ENCODE results near the gene SEPTIN2. TPM values are rescaled to one million over a fixed set of nuclear protein-coding genes. Genes with fewer than 3 reads are reported as not detected.
A peak's percentile ranks its signal among the peaks of the same experiment; 100 is the strongest.
"Not testable (repeated sequence)": the region's sequence is repeated elsewhere in the genome, so short reads cannot be mapped to it uniquely, and the experiment has no call there.

The SEPTIN2 gene
- total RNA-seq, 3 donors from 2014 or later, result 298 to 321 (median 299) TPM

DNA sequence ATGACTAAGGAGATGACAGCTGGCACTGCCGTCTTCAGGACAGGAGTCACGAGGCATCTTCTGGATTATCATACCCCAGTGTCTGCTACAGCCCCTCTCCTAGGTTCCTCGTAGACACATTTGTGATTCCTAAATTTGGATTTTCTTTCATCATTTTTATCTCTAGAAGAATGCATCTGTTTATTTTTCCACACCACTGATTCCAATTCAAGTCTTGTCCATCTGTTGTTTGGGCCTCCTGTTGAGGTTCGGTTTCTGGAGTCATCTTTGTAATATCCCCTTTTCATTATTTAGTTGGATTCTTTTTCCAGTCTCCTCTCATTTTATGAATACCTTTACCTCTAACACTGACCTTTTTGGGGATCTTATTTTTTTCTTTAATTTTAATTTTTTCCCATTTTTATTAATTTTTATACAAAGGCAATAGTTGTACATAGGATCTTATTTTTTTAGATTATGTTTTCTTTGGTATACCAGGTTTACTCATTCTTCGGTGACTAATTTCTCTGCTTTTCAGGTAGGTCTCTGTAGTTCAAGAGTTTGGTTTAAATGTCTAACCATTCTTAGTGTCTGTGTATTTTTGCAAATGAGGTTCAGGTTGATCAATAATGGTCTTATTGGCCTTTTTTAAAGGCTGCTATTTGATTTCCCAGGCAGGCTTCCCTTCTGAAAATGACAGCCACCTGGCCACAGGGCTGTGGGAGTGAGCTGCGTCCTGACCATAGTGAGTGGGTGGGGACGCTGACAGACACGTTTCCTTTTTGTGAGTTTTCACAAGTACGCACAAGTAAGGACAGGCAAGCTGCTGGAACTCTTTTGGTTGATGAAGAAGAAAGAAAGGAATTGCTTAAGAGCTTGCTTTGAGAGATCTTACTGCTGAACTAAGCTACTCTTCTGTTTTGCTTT, 74.8 kb downstream of the SEPTIN2 start:
- DNase-seq (ENCODE audit: low spot score in 2 of 2), result peak in 1 of 2 donors; percentile 32
- Histone ChIP-seq H3K4me3 (no peak overlapping the region), H3K9me3 (no peaks in the 10 kb centered on the region), H3K36me3 (no peaks in the 10 kb centered on the region), H3K27me3 (no peaks in the 10 kb centered on the region), H3K4me1 (no peaks in the 10 kb centered on the region), H3K27ac (peak overlapping the region in 1 of 2 donors; percentile 41)
- intact Hi-C loops (cut with DNase I; ENCODE audit: low total_unique reads), result no loop called here
- TF ChIP-seq, protein P1, sequence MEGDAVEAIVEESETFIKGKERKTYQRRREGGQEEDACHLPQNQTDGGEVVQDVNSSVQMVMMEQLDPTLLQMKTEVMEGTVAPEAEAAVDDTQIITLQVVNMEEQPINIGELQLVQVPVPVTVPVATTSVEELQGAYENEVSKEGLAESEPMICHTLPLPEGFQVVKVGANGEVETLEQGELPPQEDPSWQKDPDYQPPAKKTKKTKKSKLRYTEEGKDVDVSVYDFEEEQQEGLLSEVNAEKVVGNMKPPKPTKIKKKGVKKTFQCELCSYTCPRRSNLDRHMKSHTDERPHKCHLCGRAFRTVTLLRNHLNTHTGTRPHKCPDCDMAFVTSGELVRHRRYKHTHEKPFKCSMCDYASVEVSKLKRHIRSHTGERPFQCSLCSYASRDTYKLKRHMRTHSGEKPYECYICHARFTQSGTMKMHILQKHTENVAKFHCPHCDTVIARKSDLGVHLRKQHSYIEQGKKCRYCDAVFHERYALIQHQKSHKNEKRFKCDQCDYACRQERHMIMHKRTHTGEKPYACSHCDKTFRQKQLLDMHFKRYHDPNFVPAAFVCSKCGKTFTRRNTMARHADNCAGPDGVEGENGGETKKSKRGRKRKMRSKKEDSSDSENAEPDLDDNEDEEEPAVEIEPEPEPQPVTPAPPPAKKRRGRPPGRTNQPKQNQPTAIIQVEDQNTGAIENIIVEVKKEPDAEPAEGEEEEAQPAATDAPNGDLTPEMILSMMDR (IDR thresholded peaks at IDR 0.05), result no peak
- TF ChIP-seq POLR2AphosphoS5 (IDR thresholded peaks at IDR 0.05), result no peak
- TF ChIP-seq POLR2A (IDR thresholded peaks at IDR 0.05), result no peak

DNA sequence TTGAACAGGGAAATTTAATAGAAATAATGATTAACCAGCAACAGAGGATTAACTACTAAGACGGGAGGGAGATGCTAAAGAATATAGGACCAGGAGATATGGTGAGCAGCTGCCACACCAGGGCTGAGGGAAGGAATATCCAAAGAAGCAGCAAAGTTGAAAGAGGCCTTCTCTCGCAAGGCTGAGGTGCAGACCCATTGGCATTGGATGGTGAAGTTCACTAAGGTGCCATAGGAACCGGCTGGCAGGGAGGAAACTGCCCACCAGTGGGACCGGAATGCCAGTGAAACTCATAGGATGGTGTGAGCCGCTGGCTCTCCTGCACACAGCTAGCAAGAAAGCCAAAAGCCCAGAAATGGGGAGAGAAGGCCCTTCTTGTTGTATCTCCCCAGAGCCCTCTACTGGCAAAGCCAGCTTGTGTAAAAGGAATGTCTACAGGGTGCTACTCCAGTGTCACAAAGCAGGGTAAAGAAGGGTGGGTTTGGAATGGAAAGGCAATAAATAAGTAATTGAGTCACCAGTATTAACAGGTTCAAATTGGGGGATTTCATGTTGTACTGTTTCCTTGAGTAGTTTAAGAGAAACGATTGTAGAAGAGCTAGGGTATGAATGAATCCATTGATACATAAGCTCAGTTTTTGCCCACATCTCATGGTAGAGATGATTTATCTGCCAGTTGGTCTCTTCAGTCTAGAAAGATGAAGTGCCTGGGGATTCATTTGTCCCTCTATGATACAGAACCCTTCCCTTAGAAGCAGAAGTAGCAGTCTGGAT, 76.4 kb downstream of the SEPTIN2 start:
- H3K4me1 ChIP-seq, result no peaks in the 10 kb centered on the region
- DNase-seq (ENCODE audit: low spot score in 2 of 2), result no peak
- TF ChIP-seq, protein P1 (IDR thresholded peaks at IDR 0.05), result no peak
- TF ChIP-seq POLR2A (IDR thresholded peaks at IDR 0.05), result no peak
- no peaks in the 10 kb centered on the region for H3K27me3 ChIP-seq
- H3K27ac ChIP-seq, result no peak overlapping the region
- intact Hi-C loops (cut with DNase I; ENCODE audit: low total_unique reads), result no loop called here
- H3K4me3 ChIP-seq, result no peak overlapping the region
- no peaks in the 10 kb centered on the region for H3K36me3 ChIP-seq
- H3K9me3 ChIP-seq, result no peaks in the 10 kb centered on the region

DNA sequence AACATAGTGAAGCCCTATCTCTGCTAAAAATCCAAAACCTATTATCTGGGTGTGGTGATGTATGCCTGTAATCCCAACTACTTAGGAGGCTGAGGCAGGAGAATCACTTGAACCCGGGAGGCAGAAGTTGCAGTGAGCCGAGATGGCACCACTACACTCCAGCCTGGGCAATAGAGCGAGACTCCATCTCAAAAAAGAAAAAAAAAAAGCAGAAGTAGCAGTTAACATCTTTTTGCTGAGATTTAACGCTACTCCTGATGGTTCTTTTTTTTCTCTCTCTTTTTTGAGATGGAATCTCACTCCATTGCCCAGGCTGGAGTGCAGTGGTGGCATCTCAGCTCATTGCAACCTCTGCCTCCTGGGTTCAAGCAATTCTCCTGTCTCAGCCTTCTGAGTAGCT, 77.0 kb downstream of the SEPTIN2 start:
- DNase-seq (ENCODE audit: low spot score in 2 of 2); H3K27ac ChIP-seq; H3K9me3 ChIP-seq; H3K4me1 ChIP-seq; H3K27me3 ChIP-seq; H3K36me3 ChIP-seq; H3K4me3 ChIP-seq; intact Hi-C loops (cut with DNase I; ENCODE audit: low total_unique reads): not testable (repeated sequence)

DNA sequence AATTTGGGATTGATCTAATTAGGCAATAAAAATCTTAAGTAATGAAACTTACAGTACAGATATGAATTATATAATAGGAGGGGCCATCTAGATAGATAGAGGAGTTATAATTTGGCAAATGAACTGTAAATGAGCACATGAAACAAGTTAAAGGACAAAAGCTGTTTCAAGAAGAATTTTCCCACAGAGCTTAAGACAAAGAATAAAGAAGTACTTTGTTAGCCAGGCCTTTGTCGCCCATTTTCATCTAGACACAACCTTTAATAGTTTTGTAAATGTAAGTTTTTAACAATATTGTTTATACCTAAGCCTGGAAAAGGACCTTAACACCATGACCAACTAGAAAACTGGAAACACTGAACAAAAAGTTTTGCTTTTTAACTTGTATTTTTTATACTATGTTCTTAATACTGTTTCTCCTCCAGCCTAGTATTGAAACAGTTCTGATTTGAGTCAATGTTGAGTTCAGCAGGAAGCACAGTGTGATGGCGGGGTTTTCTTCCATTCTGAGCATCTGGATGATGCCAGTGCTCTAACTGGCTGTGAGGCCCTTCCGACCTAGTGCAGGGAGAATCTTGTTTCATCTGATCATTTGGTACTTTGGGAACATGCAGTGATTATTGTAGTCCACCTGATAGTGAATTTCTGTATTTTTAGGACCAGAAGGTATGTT, 77.9 kb downstream of the SEPTIN2 start:
- no peak for TF ChIP-seq POLR2AphosphoS5 (IDR thresholded peaks at IDR 0.05)
- TF ChIP-seq, protein P1 (IDR thresholded peaks at IDR 0.05), result no peak
- TF ChIP-seq POLR2A (IDR thresholded peaks at IDR 0.05), result no peak
- no peak overlapping the region for H3K27ac ChIP-seq
- H3K36me3 ChIP-seq, result no peaks in the 10 kb centered on the region
- H3K4me3 ChIP-seq, result no peak overlapping the region
- H3K4me1 ChIP-seq, result no peaks in the 10 kb centered on the region
- no peaks in the 10 kb centered on the region for H3K9me3 ChIP-seq
- intact Hi-C loops (cut with DNase I; ENCODE audit: low total_unique reads), result no loop called here
- H3K27me3 ChIP-seq, result no peaks in the 10 kb centered on the region
- no peak for DNase-seq (ENCODE audit: low spot score in 2 of 2)

DNA sequence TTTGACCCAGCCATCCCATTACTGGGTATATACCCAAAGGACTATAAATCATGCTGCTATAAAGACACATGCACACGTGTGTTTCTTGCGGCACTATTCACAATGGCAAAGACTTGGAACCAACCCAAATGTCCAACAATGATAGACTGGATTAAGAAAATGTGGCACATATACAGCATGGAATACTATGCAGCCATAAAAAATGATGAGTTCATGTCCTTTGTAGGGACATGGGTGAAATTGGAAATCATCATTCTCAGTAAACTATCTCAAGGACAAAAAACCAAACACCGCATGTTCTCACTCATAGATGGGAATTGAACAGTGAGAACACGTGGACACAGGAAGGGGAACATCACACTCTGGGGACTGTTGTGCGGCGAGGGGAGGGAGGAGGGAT, 81.1 kb downstream of the SEPTIN2 start:
- H3K9me3 ChIP-seq; H3K4me3 ChIP-seq; intact Hi-C loops (cut with DNase I; ENCODE audit: low total_unique reads); H3K27ac ChIP-seq; H3K27me3 ChIP-seq; H3K36me3 ChIP-seq; H3K4me1 ChIP-seq; DNase-seq (ENCODE audit: low spot score in 2 of 2): not testable (repeated sequence)

Measured in breast epithelium (tissue), 4 donors.